ENCODE results near the gene SLC34A1.

DNA sequence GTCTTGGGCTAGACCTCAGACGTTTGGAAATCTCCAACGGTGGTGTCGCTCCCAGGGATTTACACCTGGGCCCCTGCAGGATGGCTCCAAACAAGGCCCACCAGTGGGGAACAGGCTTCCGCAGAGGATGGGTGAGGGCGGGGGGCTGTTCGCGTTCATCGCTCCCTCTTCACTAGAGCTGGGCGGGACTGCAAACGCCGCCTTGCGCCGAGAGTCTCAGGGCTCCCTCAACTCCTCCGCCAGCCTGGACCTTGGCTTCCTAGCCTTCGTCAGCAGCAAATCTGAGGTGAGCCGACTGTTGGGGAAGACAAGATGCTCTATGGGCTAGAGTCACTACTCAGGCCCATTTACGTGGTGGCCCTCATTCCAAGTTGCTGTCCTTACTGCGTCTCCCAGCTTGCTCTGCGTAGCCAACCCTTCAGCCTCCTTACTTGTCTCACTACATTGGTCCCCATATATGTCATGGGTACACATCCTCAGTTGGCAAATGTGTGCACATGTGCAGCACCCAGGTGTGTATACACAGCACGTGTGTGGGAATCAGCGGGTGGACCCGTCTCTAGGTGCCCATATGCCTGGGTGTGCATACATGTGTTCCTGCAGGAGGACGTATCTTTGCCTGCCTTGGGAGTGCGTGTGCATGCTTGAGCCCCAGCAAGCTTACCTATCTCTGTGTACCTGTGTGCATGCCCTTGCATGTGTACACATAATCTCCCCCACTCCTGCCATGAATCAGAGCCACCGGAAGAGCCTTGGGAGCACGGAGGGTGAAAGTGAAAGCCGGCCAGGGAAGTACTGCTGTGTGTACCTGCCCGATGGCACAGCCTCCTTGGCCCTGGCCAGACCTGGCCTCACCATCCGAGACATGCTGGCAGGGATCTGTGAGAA lies 16.0 kb upstream of the SLC34A1 start:
- TF ChIP-seq, protein P1, sequence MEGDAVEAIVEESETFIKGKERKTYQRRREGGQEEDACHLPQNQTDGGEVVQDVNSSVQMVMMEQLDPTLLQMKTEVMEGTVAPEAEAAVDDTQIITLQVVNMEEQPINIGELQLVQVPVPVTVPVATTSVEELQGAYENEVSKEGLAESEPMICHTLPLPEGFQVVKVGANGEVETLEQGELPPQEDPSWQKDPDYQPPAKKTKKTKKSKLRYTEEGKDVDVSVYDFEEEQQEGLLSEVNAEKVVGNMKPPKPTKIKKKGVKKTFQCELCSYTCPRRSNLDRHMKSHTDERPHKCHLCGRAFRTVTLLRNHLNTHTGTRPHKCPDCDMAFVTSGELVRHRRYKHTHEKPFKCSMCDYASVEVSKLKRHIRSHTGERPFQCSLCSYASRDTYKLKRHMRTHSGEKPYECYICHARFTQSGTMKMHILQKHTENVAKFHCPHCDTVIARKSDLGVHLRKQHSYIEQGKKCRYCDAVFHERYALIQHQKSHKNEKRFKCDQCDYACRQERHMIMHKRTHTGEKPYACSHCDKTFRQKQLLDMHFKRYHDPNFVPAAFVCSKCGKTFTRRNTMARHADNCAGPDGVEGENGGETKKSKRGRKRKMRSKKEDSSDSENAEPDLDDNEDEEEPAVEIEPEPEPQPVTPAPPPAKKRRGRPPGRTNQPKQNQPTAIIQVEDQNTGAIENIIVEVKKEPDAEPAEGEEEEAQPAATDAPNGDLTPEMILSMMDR (conservative IDR thresholded peaks at IDR 0.05) = no peak
- no peak for TF ChIP-seq EZH2 (IDR thresholded peaks at IDR 0.05; ENCODE audit: low read depth)

Data from PC-9 (cell line).